Caco-2 (cell line): ENCODE measurements around the gene MACROH2A2. TPM values are rescaled to one million over a fixed set of nuclear protein-coding genes. Genes with fewer than 3 reads are reported as not detected.

ENCODE experiments used
- BruUV-seq: library from RNA; stranded (reverse); fragments of 400-500 nt; replicated peaks from 2 replicates; lab custom pipeline; 2021; lab: Mats Ljungman, UMichigan
- CTCF ChIA-PET: fragments of 300-600 bp; sonication (Branson Sonifier 250); formaldehyde crosslinking; loops from one replicate; lab custom pipeline; 2022; ENCODE audit warnings: antibody characterized with exemption; lab: Charles Lee
- POLR2A ChIA-PET: fragments of 300-600 bp; sonication (Branson Sonifier 250); formaldehyde crosslinking; loops from one replicate; lab custom pipeline; 2022; ENCODE audit warnings: antibody characterized with exemption; lab: Charles Lee
- DNase-seq, 2 experiments: peaks; one replicate each; pipeline versions ENCODE4 v3.0.0 to v3.0.0-alpha.2; 2020 to 2022
- H3K27me3 ChIP-seq: replicated peaks from 2 replicates; pipeline ENCODE4 v1.6.0; 2011; ENCODE audit warnings: low read length; ENCODE audit not compliant: control insufficient read depth, insufficient read depth
- H3K36me3 ChIP-seq: 2 replicates; pipeline ENCODE4 v1.5.1; 2011; ENCODE audit warnings: low read length; ENCODE audit not compliant: control insufficient read depth, insufficient read depth
- H3K4me1 ChIP-seq: fragments of 250-450 bp; sonication (Bioruptor Pico); 2 replicates; pipeline ENCODE4 v1.5.1; 2020; ENCODE audit warnings: mild to moderate bottlenecking
- H3K4me3 ChIP-seq: 2 replicates; pipeline ENCODE4 v1.5.1; 2011; ENCODE audit warnings: low read depth, mild to moderate bottlenecking, control low read depth, low read length
- H3K9me3 ChIP-seq: fragments of 250-450 bp; sonication (Bioruptor Pico); 2 replicates; pipeline ENCODE4 v1.5.1; 2020; ENCODE audit warnings: mild to moderate bottlenecking, moderate library complexity
- H3K27ac Mint-ChIP-seq: one replicate; pipeline ENCODE4 v1.8.0; 2022; ENCODE audit warnings: mixed read lengths; ENCODE audit not compliant: unreplicated experiment
- H3K27me3 Mint-ChIP-seq: one replicate; pipeline ENCODE4 v1.8.0; 2022; ENCODE audit warnings: mixed read lengths; ENCODE audit not compliant: insufficient read depth, unreplicated experiment
- H3K36me3 Mint-ChIP-seq: one replicate; pipeline ENCODE4 v1.8.0; 2022; ENCODE audit warnings: mild to moderate bottlenecking, mixed read lengths; ENCODE audit not compliant: insufficient read depth, unreplicated experiment
- H3K4me1 Mint-ChIP-seq: one replicate; pipeline ENCODE4 v1.8.0; 2022; ENCODE audit warnings: low read depth, mixed read lengths; ENCODE audit not compliant: unreplicated experiment
- H3K4me3 Mint-ChIP-seq: one replicate; pipeline ENCODE4 v1.8.0; 2022; ENCODE audit warnings: mild to moderate bottlenecking, moderate library complexity, mixed read lengths; ENCODE audit not compliant: unreplicated experiment
- H3K9me3 Mint-ChIP-seq: one replicate; pipeline ENCODE4 v1.8.0; 2022; ENCODE audit warnings: mixed read lengths; ENCODE audit not compliant: unreplicated experiment
- intact Hi-C: fragments of 100-400 bp; cut with micrococcal nuclease; formaldehyde crosslinking; loops from one replicate; pipeline ENCODE4 v1.10.0; 2022; ENCODE audit not compliant: unreplicated experiment
- total RNA-seq: library from RNA; stranded (reverse); gene quantifications from 2 replicates; pipeline ENCODE4 v1.2.3, GENCODE V29; 2022
- TF ChIP-seq, protein P1 (sequence below), 2 experiments: fragments of 200-600 bp in 1 of 2; IDR thresholded peaks; 1 replicate in 1 of 2; 2 replicates in 1 of 2; pipeline versions ENCODE4 v1.5.1 to v1.8.0; 2011 to 2022; ENCODE audit warnings: antibody characterized with exemption in 1 of 2, control low read depth in 1 of 2, inconsistent platforms in 1 of 2, low read depth in 1 of 2, low read length in 1 of 2, mild to moderate bottlenecking in 1 of 2, moderate library complexity in 1 of 2; ENCODE audit not compliant: insufficient read depth in 1 of 2, severe bottlenecking in 1 of 2, unreplicated experiment in 1 of 2

Gene MACROH2A2
- total RNA-seq, 1 experiment from 2014 or later, result 6.1 TPM

DNA sequence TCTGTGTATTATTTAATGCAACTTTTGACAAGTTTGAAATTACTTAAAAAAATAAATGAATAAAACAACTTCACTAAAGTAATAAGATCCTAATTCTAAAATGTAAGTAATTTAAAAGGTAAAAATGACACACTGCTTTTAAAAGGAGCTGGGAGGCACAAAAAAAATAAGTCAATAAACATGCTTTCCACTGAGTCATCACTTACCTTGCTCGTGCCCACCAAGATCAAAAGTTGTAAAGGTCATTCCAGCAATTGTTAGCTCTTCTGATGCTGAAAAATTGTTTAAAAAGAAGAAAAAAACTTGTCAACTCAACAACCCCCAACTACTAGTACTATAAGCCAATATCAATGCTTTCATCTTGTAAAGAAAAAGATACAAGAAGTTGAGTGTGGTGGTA lies 108.2 kb downstream of the MACROH2A2 start:
- Mint-ChIP-seq H3K27ac (no peak overlapping the region), H3K36me3 (peaks cover 91% of the 10 kb centered on the region), H3K4me3 (no peak overlapping the region), H3K27me3 (no peaks in the 10 kb centered on the region), H3K4me1 (peaks cover 35% of the 10 kb centered on the region), H3K9me3 (no peaks in the 10 kb centered on the region)
- ChIA-PET CTCF (no interaction called here), POLR2A (interaction anchor here (1.2 to 1.8 kb wide), 2 partner anchors 10 to 14 kb away, joined by 4 to 10 read pairs; partner anchors contain the start of genes SAR1A and TYSND1)
- Histone ChIP-seq H3K27me3 (no peaks in the 10 kb centered on the region), H3K36me3 (peaks cover 5% of the 10 kb centered on the region; the same call in 1 of the 2 replicates), H3K4me3 (no peak overlapping the region), H3K9me3 (no peaks in the 10 kb centered on the region), H3K4me1 (peaks cover 6% of the 10 kb centered on the region)
- DNase-seq, result no peak
- TF ChIP-seq, protein P1, sequence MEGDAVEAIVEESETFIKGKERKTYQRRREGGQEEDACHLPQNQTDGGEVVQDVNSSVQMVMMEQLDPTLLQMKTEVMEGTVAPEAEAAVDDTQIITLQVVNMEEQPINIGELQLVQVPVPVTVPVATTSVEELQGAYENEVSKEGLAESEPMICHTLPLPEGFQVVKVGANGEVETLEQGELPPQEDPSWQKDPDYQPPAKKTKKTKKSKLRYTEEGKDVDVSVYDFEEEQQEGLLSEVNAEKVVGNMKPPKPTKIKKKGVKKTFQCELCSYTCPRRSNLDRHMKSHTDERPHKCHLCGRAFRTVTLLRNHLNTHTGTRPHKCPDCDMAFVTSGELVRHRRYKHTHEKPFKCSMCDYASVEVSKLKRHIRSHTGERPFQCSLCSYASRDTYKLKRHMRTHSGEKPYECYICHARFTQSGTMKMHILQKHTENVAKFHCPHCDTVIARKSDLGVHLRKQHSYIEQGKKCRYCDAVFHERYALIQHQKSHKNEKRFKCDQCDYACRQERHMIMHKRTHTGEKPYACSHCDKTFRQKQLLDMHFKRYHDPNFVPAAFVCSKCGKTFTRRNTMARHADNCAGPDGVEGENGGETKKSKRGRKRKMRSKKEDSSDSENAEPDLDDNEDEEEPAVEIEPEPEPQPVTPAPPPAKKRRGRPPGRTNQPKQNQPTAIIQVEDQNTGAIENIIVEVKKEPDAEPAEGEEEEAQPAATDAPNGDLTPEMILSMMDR (IDR thresholded peaks at IDR 0.05; ENCODE audit: insufficient read depth in 1 of 2, low read depth in 1 of 2, low read length in 1 of 2, severe bottlenecking in 1 of 2, unreplicated experiment in 1 of 2), result no peak
- intact Hi-C loops, result no loop called here
- no TSS peak for BruUV-seq

Other genes starting within 250 kb of the MACROH2A2 start
- gene AIFM2, start 80.0 kb downstream of the MACROH2A2 start, total RNA-seq, result 29.2 and 31.1 TPM in 2 replicates
- 29.4 and 29.8 TPM in 2 replicates for gene TYSND1, start 93.9 kb downstream of the MACROH2A2 start, total RNA-seq
- 268 and 288 TPM in 2 replicates for gene SAR1A, start 117.7 kb downstream of the MACROH2A2 start, total RNA-seq
- gene PPA1, start 180.6 kb downstream of the MACROH2A2 start, total RNA-seq, result 350 and 353 TPM in 2 replicates
- gene NPFFR1, start 231.2 kb downstream of the MACROH2A2 start, total RNA-seq, result not detected in 2 replicates